Lower leg skin (tissue), 4 donors: Measurements from ENCODE around the gene PXK. TPM values are rescaled to one million over a fixed set of nuclear protein-coding genes. Genes with fewer than 3 reads are reported as not detected.

Experiments
- DNase-seq, 2 donors: peaks; one replicate each; pipeline ENCODE4 v3.0.0-alpha.2; 2019; ENCODE audit warnings: low spot score in 2 of 2
- H3K4me3 ChIP-seq: fragments of 200-600 bp; sonication (generic); 2 replicates; pipeline ENCODE4 v1.5.1; 2017; ENCODE audit warnings: mild to moderate bottlenecking, low read depth; ENCODE audit not compliant: poor library complexity, severe bottlenecking
- CTCF ChIP-seq, 3 donors: fragments of 450-650 bp; IDR thresholded peaks; one replicate each; pipeline ENCODE4 v1.5.1; 2016; ENCODE audit warnings: antibody characterized with exemption in 3 of 3, mild to moderate bottlenecking in 3 of 3, moderate library complexity in 2 of 3
- POLR2A ChIP-seq, 2 donors: fragments of 450-650 bp; IDR thresholded peaks; one replicate each; pipeline ENCODE4 v1.6.1; 2016 to 2017; ENCODE audit warnings: antibody characterized with exemption in 2 of 2, mild to moderate bottlenecking in 1 of 2, moderate library complexity in 1 of 2
- WGBS, 2 donors: methylation state at CpG; one replicate each; pipeline ENCODE4 v1.1.5; 2018; 5-methylcytosine and 5-hydroxymethylcytosine counted together
- intact Hi-C: fragments of 100-400 bp; cut with DNase I; formaldehyde crosslinking; loops from one replicate; pipeline ENCODE4 v1.15.0; 2023; ENCODE audit warnings: low total_unique reads
- total RNA-seq, 4 donors: library from RNA; depleted of rRNA; stranded (reverse); fragments of >200 nt; gene quantifications; one replicate each; pipeline ENCODE4 v1.1.0, GENCODE V29; 2016

The PXK gene
- total RNA-seq, 4 donors from 2014 or later, result 19.4 to 27.7 (median 23.9) TPM

GRCh38 chr3:58299075-58299474, 33.6 kb upstream of the PXK start:
- H3K4me3 ChIP-seq, result no peak overlapping the region
- DNase-seq, result no peak
- TF ChIP-seq CTCF (IDR thresholded peaks at IDR 0.05) (no peak), POLR2A (IDR thresholded peaks at IDR 0.05) (no peak)
- 53 to 63% methylated on average over 2 of the region's 2 CpGs for WGBS, 2 donors
- intact Hi-C loops, result loop anchor here (2.0 kb wide), 1 partner anchor 112 kb away; no protein-coding TSS in a partner anchor

GRCh38 chr3:58299839-58300516, 32.7 kb upstream of the PXK start:
- no peak for TF ChIP-seq CTCF (IDR thresholded peaks at IDR 0.05)
- TF ChIP-seq POLR2A (IDR thresholded peaks at IDR 0.05), result no peak
- intact Hi-C loops, result loop anchor here (2.0 kb wide), 1 partner anchor 113 kb away; no protein-coding TSS in a partner anchor
- DNase-seq, result no peak
- WGBS, 2 donors, result 17 to 18% methylated on average over 8 of the region's 8 CpGs
- H3K4me3 ChIP-seq, result no peak overlapping the region

- H3K4me3 ChIP-seq, result peak within 1 kb of the TSS; percentile 68
- WGBS, 2 donors, result 4 to 5% methylated on average over 61 to 64 of the region's 71 CpGs
- DNase-seq, result peak; percentile 98 to 100
- intact Hi-C loops, result loop anchor here (5.0 kb wide), 1 partner anchor 321 kb away; no protein-coding TSS in a partner anchor
- TF ChIP-seq POLR2A (IDR thresholded peaks at IDR 0.05) (no peak), CTCF (IDR thresholded peaks at IDR 0.05) (peak in 1 of 3 donors; percentile 90)
Measured at GRCh38 chr3:58305882-58306711, 26.6 kb upstream of the PXK start, which contains the start of the genes HTD2 and RPP14. Gene HTD2 (plus strand): TSS chr3:58306520. CDS start chr3:58317614, 11,094 bp downstream. Gene RPP14 (plus strand): TSS chr3:58306245. CDS start chr3:58310330, 4,085 bp downstream.

GRCh38 chr3:58307639-58308215, 25.0 kb upstream of the PXK start:
- TF ChIP-seq POLR2A (IDR thresholded peaks at IDR 0.05) (no peak), CTCF (IDR thresholded peaks at IDR 0.05) (no peak)
- no peak overlapping the region for H3K4me3 ChIP-seq
- intact Hi-C loops, result loop anchor here (5.0 kb wide), 1 partner anchor 320 kb away; no protein-coding TSS in a partner anchor
- peak in 1 of 2 donors; percentile 37 for DNase-seq
- WGBS, 2 donors, result 20% methylated on average over 10 of the region's 10 CpGs

GRCh38 chr3:58308728-58309127, 24.0 kb upstream of the PXK start:
- 9 to 28% methylated on average over 1 of the region's 1 CpG for WGBS, 2 donors
- H3K4me3 ChIP-seq, result no peak overlapping the region
- intact Hi-C loops, result loop anchor here (5.0 kb wide), 1 partner anchor 319 kb away; no protein-coding TSS in a partner anchor
- DNase-seq, result no peak
- TF ChIP-seq POLR2A (IDR thresholded peaks at IDR 0.05), result no peak
- no peak for TF ChIP-seq CTCF (IDR thresholded peaks at IDR 0.05)
